Breast epithelium (tissue), 4 donors: Measurements from ENCODE around the gene PCLAF. TPM values are rescaled to one million over a fixed set of nuclear protein-coding genes. Genes with fewer than 3 reads are reported as not detected.
"Not testable (repeated sequence)": the region's sequence is repeated elsewhere in the genome, so short reads cannot be mapped to it uniquely, and the experiment has no call there.

Experiments used
- DNase-seq, 2 donors: peaks; one replicate each; pipeline ENCODE4 v3.0.0-alpha.2; 2019; ENCODE audit warnings: low spot score in 2 of 2
- H3K27ac ChIP-seq, 2 donors: fragments of 200-600 bp; sonication (generic) in 1 of 2; one replicate each; pipeline ENCODE4 v1.5.1; 2016 to 2019; ENCODE audit warnings: mild to moderate bottlenecking in 1 of 2
- H3K27me3 ChIP-seq, 2 donors: fragments of 200-600 bp; sonication (generic) in 1 of 2; one replicate each; pipeline versions ENCODE4 v1.5.1 to v1.6.0; 2017 to 2019; ENCODE audit warnings: control low read depth in 1 of 2, mild to moderate bottlenecking in 1 of 2
- H3K36me3 ChIP-seq: fragments of 200-600 bp; one replicate; pipeline ENCODE4 v1.5.1; 2019
- H3K4me1 ChIP-seq, 2 donors: fragments of 200-600 bp; sonication (generic); one replicate each; pipeline ENCODE4 v1.5.1; 2016 to 2019; ENCODE audit warnings: control low read depth in 1 of 2
- H3K4me3 ChIP-seq, 3 donors: fragments of 200-600 bp; sonication (generic); 1 replicate in 2 of 3; 2 replicates in 1 of 3; pipeline ENCODE4 v1.5.1; 2016 to 2019; ENCODE audit warnings: mild to moderate bottlenecking in 3 of 3, moderate library complexity in 2 of 3
- H3K9me3 ChIP-seq, 2 donors: fragments of 200-600 bp; sonication (generic) in 1 of 2; one replicate each; pipeline ENCODE4 v1.5.1; 2016 to 2019; ENCODE audit warnings: control low read depth in 1 of 2
- CTCF ChIP-seq, 3 donors: fragments of 450-650 bp; IDR thresholded peaks; one replicate each; pipeline ENCODE4 v1.5.1; 2016 to 2017; ENCODE audit warnings: antibody characterized with exemption in 3 of 3, mild to moderate bottlenecking in 3 of 3, moderate library complexity in 3 of 3
- POLR2A ChIP-seq: fragments of 450-650 bp; IDR thresholded peaks from one replicate; pipeline ENCODE4 v1.6.1; 2016; ENCODE audit warnings: antibody characterized with exemption, mild to moderate bottlenecking, moderate library complexity
- POLR2AphosphoS5 ChIP-seq, 3 donors: sonication (generic); formaldehyde crosslinking; IDR thresholded peaks; one replicate each; pipeline ENCODE4 v1.6.1; 2017; ENCODE audit warnings: antibody characterized with exemption in 3 of 3
- intact Hi-C: fragments of 100-400 bp; cut with DNase I; formaldehyde crosslinking; loops from one replicate; pipeline ENCODE4 v1.15.1; 2023; ENCODE audit warnings: low total_unique reads
- total RNA-seq, 3 donors: library from RNA; depleted of rRNA; stranded (reverse); fragments of >200 nt; gene quantifications; one replicate each; pipeline ENCODE4 v1.1.0, GENCODE V29; 2016

PCLAF gene
- total RNA-seq, 3 donors from 2014 or later = 0.48 to 0.66 (median 0.59) TPM

DNA sequence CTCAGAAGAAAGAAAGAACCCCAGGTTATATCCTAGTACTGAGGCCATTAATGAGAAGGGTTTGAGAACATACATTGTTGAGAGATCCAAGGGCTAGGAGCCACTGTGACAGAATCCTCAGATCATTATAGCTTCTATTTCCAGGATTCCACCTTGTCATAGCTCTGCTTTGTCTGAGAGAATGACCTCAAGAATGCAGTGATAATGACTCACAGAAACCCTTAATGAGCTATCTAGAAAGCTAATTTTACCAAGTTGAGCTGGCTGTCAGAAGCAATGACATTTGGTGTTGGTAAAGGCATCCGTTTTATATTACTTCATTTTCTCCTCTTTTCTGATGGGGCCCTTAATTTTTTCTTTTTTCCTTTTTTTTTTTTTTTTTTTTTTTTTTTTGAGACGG lies 17.3 kb upstream of the PCLAF start:
- Histone ChIP-seq H3K27me3 (no peaks in the 10 kb centered on the region), H3K27ac (no peak overlapping the region), H3K9me3 (no peaks in the 10 kb centered on the region), H3K36me3 (peaks cover 8% of the 10 kb centered on the region), H3K4me3 (no peak overlapping the region), H3K4me1 (no peaks in the 10 kb centered on the region)
- TF ChIP-seq POLR2AphosphoS5 (IDR thresholded peaks at IDR 0.05) (no peak), CTCF (IDR thresholded peaks at IDR 0.05) (no peak), POLR2A (no peak)
- no peak for DNase-seq
- intact Hi-C loops = no loop called here

GRCh38 chr15:64396789-64397188 lies 15.5 kb upstream of the PCLAF start:
- intact Hi-C loops = no loop called here

DNA sequence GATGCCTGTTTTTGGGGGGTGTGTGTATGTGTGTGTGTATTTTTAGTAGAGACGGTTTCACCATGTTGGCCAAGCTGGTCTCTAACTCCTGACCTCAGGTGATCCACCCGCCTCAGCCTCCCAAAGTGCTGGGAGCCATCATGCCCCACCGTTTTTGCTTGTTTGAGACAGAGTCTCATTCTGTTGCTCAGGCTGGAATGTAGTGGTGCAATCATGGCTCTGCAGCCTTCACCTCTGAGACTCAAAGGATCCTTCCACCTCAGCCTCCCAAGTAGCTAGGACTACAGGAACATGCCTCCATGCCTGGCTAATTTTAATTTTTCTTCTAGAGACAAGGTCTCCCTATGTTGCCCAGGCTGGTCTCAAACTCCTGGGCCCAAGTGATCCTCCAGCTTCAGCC lies 11.2 kb upstream of the PCLAF start:
- DNase-seq, H3K36me3 ChIP-seq, H3K4me1 ChIP-seq, H3K27me3 ChIP-seq, H3K4me3 ChIP-seq, intact Hi-C loops, H3K27ac ChIP-seq, H3K9me3 ChIP-seq: not testable (repeated sequence)

More at GRCh38 chr15:64396789-64397188, 15.5 kb upstream of the PCLAF start:
- no peak overlapping the region for H3K4me3 ChIP-seq
- no peak for DNase-seq
- no peaks in the 10 kb centered on the region for H3K4me1 ChIP-seq
- H3K27ac ChIP-seq = no peak overlapping the region
- TF ChIP-seq POLR2AphosphoS5 (IDR thresholded peaks at IDR 0.05) = no peak
- TF ChIP-seq CTCF (IDR thresholded peaks at IDR 0.05) = no peak
- TF ChIP-seq POLR2A = no peak
- H3K27me3 ChIP-seq = no peaks in the 10 kb centered on the region
- H3K9me3 ChIP-seq = no peaks in the 10 kb centered on the region
- H3K36me3 ChIP-seq = peaks cover 8% of the 10 kb centered on the region

DNA sequence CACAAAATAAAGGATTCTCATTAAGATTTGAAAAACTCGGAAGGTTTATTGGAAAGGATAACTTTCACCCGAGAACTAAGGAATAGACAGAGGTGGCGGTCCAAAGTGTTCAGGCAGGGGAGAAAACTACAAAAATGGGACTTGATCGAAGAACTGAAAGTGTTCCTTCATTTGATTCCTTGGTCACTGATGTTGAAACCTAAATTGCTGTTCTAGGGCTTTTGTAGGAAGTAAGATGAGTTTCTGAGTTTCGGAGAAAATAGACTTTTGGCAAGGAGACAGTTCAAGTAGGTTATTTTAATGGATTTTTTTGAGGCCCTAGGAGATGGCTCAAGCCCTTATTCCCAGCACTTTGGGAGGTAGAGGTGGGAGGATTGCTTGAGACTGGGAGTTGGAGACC lies 7.8 kb upstream of the PCLAF start:
- intact Hi-C loops = no loop called here
- DNase-seq = no peak
- H3K27me3 ChIP-seq = no peaks in the 10 kb centered on the region
- peak overlapping the region in 1 of 3 donors; percentile 88 for H3K4me3 ChIP-seq
- no peaks in the 10 kb centered on the region for H3K9me3 ChIP-seq
- no peaks in the 10 kb centered on the region for H3K4me1 ChIP-seq
- no peak for TF ChIP-seq CTCF (IDR thresholded peaks at IDR 0.05)
- no peak for TF ChIP-seq POLR2AphosphoS5 (IDR thresholded peaks at IDR 0.05)
- TF ChIP-seq POLR2A = no peak
- H3K27ac ChIP-seq = no peak overlapping the region
- no peaks in the 10 kb centered on the region for H3K36me3 ChIP-seq

GRCh38 chr15:64387562-64388168 lies 6.4 kb upstream of the PCLAF start, which contains the start of gene TRIP4:
Gene TRIP4 (plus strand): TSS chr15:64387836. CDS start chr15:64387864, 28 bp downstream.
- DNase-seq = peak; percentile 92 to 94
- Histone ChIP-seq H3K9me3 (no peaks in the 10 kb centered on the region), H3K36me3 (no peaks in the 10 kb centered on the region), H3K4me3 (peak within 1 kb of the TSS; percentile 77 to 88 (median 81)), H3K27ac (peak within 1 kb of the TSS; percentile 22 to 72), H3K27me3 (no peaks in the 10 kb centered on the region), H3K4me1 (no peaks in the 10 kb centered on the region)
- intact Hi-C loops = no loop called here
- TF ChIP-seq POLR2AphosphoS5 (IDR thresholded peaks at IDR 0.05) (peak; percentile 76 to 79 (median 77)), POLR2A (no peak), CTCF (IDR thresholded peaks at IDR 0.05) (peak in 1 of 3 donors; percentile 20)
